GM21381 (cell line): ENCODE data around the gene TIMP2.
"Not testable (repeated sequence)": the region's sequence is repeated elsewhere in the genome, so short reads cannot be mapped to it uniquely, and the experiment has no call there.

Source experiments
- ATAC-seq: cut with Tn5 transposase; IDR thresholded peaks from one replicate; pipeline ENCODE4 v1.9.1; 2021; ENCODE audit warnings: mild to moderate bottlenecking, moderate library complexity; ENCODE audit not compliant: unreplicated experiment

Gene TIMP2

DNA sequence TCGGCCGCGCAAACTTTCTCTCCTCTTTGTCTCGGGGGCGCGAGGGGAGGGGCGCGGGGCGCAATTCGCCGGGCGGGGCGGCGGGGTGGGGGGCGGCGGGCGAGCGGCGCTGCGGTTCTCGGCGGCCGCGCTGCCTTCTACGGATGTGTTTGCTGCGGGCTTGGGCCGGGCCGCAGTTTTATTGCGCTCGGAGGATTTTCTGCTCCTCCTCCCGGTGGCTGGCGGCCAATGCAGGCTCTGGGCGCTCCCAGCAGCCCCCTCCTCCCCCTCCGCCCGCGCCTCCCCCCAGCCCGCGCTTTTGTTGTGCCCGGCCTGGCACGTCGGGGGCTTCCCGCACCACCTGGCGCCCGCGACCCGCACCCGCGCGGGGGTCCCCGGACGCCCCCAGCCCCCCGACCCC lies at the start of gene TIMP2:
TSS of gene TIMP2 (minus strand) at position 154 of the 400 bp plus-strand sequence. CDS start 299 bp downstream, outside the sequence.
- ATAC-seq = no peak

GRCh38 chr17:78973792-78974520 lies 48.8 kb upstream of the TIMP2 start:
- ATAC-seq = no peak

- no peak for ATAC-seq
Measured at GRCh38 chr17:78973196-78973595, 48.0 kb upstream of the TIMP2 start.

GRCh38 chr17:78972507-78973105 lies 47.4 kb upstream of the TIMP2 start:
- no peak for ATAC-seq

DNA sequence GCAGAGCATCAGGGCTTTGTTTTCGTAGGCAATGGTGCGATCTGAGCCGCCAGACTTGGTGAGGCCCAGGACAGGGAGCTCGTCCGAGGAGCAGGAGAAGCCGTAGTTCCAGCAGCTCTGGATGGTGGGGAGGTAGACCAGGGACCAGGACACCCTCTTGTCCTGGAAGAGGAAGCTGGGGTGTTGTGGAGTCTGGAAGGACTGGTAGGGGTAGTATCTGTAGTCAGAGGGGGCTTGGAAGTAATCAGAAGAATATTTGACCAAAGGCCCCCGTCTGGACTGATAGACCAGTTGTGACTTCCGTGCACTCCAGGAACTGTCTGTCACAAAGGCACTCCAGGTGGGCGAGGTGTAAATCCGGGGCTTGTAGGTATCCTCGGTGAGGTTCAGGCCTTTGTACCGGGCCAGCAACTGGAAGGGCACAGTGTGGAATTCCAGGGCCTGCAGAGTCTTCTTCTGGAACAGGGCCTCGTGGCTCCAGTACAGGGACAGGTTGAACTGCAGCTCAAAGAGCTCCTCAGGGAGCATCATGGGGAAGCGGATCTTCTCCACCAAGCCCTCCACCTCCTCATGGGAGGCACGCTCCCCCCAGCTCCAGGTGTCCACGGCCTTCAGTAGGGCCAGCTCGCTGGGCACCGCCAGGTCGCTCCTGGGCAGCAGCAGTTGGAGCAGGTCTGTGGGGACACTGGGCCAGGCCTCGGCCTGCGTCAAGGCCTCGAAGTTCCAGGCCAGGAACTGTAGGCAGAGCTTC lies 46.7 kb upstream of the TIMP2 start:
- ATAC-seq = no peak

DNA sequence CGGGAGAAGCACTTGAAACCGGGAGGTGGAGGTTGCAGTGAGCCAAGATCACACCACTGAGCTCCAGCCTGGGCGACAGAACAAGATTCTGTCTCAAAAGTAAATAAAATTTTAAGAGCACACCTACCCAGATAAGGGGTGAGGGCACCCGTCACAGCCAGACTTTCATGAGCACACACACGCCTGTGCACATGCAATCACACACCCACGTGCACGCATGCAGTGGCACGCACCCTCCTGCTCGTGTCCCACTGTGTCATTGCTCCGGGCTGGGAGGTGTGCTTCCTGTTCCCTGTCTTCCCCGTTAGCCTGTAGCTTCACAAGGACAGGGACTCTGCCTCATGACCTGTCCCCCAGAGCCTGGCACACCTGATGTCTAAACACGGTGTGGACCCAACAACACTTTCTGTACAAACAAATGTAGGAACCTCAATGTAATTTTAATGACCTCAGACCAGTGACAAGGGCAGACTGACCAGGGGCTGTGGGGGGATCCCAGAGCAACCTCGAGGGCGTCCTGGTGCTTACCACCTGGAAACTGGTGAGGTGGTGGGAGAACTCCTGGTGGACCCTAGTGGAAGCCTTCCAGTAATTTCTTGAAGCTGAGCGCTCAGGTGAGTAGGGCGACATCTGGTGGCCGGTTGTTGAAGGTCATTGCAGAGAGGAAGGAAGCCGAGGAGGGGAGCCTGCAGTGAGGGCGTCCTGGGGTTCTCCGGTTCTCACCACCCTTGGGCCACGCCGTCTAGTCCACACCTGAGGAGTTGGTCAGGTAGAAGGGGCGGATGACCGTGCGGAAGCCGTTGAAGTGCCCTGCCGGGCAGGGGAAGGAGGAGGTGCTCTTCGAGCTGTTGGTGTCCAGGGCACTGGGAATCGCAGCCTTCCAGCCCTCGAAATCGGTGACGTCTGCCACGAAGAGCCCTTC lies 45.9 kb upstream of the TIMP2 start:
- ATAC-seq = no peak

GRCh38 chr17:78969865-78970264 lies 44.7 kb upstream of the TIMP2 start:
- ATAC-seq = no peak

DNA sequence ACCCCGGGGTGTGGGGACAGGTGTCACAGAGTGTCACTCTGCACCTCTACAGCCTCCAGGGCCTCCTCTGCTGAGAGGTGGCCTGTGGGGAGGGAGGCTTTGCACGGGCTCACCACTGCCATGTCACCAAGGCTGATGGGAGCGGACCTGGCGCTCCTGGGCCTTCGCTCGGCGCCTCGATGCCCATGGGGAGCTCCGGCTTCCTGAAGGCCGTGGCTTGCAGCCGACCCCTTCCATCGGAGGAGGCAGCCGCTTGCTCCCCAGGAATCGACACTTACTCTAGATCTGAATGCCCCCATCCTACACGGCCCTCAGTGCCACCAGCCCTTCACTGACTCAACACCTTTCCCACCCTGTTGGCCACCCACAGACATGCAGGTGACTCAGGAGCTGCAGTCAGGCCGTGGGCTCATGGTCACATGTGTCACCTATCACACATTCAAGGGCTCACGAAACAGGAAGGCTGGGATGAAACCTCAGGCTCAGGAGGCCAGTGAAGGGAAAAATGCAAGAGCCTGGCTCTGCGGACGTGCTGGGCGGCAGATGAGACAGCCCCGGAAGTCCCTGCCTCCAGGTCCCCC lies 42.7 kb upstream of the TIMP2 start:
- no peak for ATAC-seq

DNA sequence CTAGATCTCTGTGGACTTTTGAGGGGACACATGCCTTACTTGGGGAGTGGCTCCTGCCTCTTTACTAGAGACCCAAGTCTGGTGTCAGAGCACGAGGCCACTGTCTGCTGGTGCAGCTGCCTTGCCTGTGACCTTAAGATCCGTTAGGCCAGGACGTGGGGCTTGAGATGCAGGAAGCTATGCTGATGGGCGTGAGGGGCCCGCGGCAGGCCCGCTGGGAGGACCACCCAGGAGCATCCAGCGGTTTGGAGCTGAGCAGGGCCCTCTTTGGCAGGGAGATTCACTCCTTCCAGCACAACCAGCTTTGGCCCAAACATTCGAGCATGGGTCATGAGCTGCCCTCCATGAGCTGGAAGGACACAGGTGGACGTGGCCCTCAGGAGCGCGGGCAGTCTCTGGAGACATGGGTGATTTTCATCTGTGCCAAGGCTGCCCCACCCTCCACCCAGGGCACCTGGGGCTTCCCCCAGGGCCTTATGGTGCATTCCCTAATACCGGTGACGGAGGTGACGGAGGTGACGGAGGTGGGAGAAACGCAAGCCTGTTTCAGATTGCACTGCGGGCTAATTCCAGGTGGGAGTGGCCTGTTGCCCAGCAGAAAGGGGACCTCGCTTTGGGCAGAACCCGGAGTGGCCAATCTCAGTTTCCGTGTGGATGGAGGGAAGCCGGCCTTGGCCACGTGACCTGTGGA lies 41.9 kb upstream of the TIMP2 start:
- ATAC-seq = no peak

GRCh38 chr17:78966123-78966813 lies 41.1 kb upstream of the TIMP2 start:
- no peak for ATAC-seq

DNA sequence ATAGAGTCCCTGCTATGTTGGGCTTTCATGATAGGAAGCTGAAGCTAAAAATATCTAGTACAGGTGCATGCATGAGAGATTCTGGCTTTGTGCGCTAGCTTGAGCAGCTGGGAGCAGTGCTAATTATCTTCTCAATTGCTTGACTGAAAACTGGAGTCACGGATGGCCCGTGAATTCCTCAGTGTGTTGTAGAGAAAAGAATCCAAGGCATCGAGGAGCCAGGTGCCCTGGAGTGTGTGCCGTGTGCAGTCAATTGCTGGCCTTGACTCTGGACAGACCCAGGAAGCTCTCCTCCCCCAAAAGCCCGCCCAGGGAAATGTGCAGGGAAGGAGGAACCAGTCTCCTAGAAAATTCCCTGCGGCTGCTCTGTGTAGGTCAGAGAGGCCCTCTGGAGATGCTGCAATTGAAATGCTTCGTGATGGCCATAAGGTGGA lies 40.3 kb upstream of the TIMP2 start:
- ATAC-seq = no peak

GRCh38 chr17:78963378-78963777 lies 38.2 kb upstream of the TIMP2 start:
- ATAC-seq = no peak

DNA sequence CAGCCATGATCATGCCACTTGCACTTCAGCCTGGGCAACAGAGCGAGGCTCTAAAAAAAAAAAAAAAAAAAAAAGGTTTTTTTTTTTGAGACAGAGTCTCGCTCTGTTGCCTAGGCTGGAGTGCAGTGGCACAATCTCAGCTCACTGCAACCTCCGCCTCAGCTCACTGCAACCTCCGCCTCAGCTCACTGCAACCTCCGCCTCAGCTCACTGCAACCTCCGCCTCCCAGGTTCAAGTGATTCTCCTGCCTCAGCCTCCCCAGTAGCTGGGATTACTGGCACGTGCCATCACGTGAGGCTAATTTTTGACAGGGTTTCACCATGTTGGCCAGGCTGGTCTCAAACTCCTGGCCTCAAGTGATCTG lies 37.8 kb upstream of the TIMP2 start:
- not testable (repeated sequence) for ATAC-seq

- ATAC-seq = no peak
Measured at GRCh38 chr17:78962345-78962983, 37.3 kb upstream of the TIMP2 start.

DNA sequence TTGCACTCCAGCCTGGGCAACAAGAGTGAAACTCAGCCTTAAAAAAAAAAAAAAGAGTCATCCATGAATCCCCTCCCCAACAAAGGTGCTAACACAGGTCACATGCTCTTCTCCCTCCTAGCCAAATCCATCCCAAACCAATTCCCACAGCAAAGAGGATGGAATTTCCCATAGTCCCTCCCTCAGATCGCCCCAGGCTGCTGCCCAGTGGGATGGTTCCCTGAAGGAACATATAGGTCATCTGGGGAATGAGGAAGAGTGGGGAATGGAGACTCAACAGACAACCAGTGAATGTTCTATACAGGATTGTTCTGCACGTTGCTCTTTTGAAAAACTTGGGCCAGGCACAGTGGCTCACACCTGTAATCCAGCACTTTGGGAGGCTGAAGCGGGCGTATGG lies 36.4 kb upstream of the TIMP2 start:
- ATAC-seq = no peak

DNA sequence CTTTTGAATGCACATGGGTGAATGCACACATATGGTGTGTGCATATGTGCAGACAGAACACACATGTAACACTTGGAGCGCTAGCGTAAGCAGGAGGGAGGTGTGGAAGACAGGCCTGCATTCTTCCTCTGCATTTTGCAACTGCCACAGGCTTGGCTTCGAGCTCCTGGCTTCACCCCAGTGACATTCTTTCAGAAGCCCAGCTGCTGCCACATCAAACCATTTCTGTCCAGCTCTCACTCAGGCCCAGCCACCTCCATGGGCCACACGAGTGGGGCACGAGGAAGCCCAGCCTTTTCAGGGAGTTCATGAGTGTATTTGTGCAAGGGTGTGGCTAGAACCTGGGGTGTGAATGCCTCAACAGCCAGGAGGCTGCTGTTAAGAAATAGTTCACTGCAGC lies 35.7 kb upstream of the TIMP2 start:
- no peak for ATAC-seq

DNA sequence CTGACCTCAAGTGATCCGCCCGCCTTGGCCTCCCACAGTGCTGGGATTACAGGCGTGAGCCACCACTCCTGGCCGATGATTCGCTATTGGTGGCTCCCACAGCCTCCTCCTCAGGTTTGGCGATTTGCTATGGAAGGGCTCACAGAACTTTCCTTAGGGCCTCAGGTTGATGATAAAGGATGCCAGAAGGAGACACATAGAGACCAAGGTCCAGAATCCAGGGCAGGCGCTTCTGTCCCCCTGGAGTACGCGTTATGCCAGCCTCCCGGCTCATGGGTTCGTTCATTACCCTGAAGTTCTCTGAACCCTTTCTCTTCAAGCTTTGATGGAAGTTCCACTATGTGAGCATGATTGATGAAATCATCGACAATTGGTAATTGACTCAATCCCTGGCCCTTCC lies 34.6 kb upstream of the TIMP2 start:
- ATAC-seq = no peak

DNA sequence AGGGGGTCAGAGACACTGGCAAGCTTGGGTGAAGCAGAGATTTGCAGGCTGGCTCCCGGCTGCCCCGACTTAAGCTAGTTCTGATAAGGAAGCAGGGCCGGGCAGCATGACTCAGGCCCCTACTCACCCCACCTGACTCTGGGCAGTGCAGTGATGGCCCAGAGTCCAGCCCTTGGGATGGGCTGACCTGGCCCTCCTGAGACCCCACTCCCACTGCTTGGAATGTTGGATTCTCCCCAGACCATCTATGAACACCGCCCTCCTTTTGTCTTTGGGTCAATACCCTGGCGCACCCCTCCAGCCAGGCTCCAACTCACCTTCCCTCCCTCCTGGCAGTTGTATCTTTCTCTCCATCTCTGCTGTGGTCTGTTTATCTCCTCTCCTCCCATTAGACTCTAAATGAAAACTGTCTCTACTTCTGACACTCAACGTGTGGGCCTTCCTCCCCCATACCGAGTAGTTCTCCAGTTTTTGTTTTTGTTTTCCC lies 33.5 kb upstream of the TIMP2 start:
- no peak for ATAC-seq

- no peak for ATAC-seq
Measured at GRCh38 chr17:78957128-78957527, 31.9 kb upstream of the TIMP2 start.
